Measurements from ENCODE around the gene FAM72A. TPM values are rescaled to one million over a fixed set of nuclear protein-coding genes. Genes with fewer than 3 reads are reported as not detected.
"Not testable (repeated sequence)": the region's sequence is repeated elsewhere in the genome, so short reads cannot be mapped to it uniquely, and the experiment has no call there.

Gene FAM72A
- total RNA-seq, 2 experiments from 2014 or later = 27.0 to 31.9 TPM

DNA sequence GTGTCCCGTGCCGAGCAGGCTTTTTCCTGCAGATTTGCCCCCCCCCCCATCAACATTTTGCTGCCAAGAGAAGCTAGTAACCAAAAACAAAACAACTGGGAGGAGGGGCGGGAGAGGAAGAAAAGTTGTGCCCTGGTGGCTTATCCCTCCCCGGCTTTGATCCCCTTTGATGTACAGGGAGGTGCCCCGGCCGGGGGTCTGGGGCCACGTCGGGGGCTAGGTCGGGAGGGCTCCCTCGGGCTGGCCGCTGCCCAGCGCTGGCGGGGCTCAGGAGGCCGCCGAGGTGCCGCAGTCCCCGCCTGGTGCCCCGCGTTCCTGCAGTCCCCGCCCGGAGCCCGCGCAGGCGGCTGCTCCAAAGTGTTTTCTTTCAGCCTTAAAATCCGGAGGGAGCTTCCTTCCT is 2.2 kb upstream of the FAM72A start:
- DNase-seq = peak; percentile 3
- H3K36me3 Mint-ChIP-seq (ENCODE audit: low read depth); intact Hi-C loops (cut with micrococcal nuclease); H3K4me1 Mint-ChIP-seq (ENCODE audit: low read depth); H3K27me3 Mint-ChIP-seq; ATAC-seq; POLR2A ChIA-PET; CTCF ChIA-PET; H3K9me3 Mint-ChIP-seq: not testable (repeated sequence)
- peak overlapping the region; percentile 64 for H3K27ac Mint-ChIP-seq
- H3K4me3 Mint-ChIP-seq = peak overlapping the region; percentile 79

DNA sequence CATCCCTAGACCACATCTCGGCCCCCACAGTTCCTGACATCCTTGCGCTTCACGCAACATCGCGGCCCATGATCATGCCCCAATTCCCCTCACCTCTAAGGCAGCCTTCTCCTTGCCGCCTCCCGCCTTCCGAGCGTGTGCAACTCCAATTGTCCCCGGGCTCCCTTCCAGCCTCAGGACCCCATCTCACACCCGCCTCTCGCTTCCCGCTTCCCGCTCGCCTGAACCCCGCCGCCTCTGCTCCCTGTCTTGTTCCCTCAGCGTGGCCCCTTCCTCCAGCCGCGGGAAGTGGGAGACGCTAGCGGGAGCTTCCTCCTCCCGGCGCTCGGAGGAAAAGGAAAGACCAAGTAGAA is 1.5 kb upstream of the FAM72A start:
- intact Hi-C loops (cut with micrococcal nuclease); POLR2A ChIA-PET: not testable (repeated sequence)
- DNase-seq = peak; percentile 14

DNA sequence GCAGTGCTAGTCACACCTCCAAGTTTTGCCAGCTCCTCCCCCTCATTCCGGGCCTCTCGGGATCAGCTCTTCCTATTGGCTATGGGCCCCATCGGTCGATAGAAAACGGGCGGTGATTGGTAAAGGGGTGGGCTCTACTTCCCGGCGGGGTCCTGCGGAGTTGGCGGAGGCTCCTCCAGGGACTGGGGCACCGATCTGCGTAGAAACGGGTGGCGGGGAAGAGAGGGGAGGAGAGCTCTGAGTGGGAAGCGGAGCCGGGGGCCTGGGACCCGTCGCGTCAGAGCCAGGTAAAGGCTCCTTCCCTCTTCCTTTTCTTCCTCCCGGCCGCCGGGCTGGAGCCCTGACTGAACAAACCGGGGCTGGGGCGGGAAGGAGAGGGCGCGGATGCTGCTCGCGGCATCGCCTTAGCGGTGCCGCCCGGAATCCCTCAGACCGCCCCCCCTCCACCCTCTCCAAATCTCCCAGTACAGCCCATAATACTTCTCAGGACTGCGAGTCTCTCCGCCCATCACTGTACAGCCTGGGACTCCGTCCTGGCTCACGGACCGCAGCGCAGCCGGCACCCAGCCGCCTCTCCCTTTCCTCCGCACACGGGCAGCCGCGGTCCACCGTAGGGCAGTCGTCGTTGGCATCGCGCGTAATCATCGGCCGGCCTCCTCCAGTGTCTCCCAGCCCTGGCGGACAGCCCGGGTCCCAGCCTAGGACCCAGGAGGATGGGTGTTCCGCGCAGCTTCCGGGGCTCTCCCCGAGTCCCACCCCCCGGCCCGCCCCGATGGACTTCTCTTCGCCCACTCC is 922 bp upstream of the FAM72A start, which contains the start of gene SRGAP2:
SRGAP2 (plus strand) TSS at position 178 of the 795 bp plus-strand sequence. CDS start 2,430 bp downstream, outside the sequence.
- H3K4me1 Mint-ChIP-seq (ENCODE audit: low read depth); POLR2A ChIA-PET; H3K9me3 Mint-ChIP-seq; CTCF ChIA-PET; intact Hi-C loops (cut with micrococcal nuclease); H3K36me3 Mint-ChIP-seq (ENCODE audit: low read depth); H3K27me3 Mint-ChIP-seq: not testable (repeated sequence)
- Mint-ChIP-seq H3K27ac (peak within 1 kb of the TSS; percentile 78), H3K4me3 (peak within 1 kb of the TSS; percentile 79)
- ATAC-seq (peak; percentile 4), DNase-seq (peak; percentile 58)

More for the DNA sequence above, 1.5 kb upstream of the FAM72A start:
- H3K9me3 Mint-ChIP-seq; CTCF ChIA-PET; H3K27me3 Mint-ChIP-seq; ATAC-seq; H3K36me3 Mint-ChIP-seq (ENCODE audit: low read depth); H3K27ac Mint-ChIP-seq; H3K4me1 Mint-ChIP-seq (ENCODE audit: low read depth): not testable (repeated sequence)
- peak overlapping the region; percentile 61 for H3K4me3 Mint-ChIP-seq

DNA sequence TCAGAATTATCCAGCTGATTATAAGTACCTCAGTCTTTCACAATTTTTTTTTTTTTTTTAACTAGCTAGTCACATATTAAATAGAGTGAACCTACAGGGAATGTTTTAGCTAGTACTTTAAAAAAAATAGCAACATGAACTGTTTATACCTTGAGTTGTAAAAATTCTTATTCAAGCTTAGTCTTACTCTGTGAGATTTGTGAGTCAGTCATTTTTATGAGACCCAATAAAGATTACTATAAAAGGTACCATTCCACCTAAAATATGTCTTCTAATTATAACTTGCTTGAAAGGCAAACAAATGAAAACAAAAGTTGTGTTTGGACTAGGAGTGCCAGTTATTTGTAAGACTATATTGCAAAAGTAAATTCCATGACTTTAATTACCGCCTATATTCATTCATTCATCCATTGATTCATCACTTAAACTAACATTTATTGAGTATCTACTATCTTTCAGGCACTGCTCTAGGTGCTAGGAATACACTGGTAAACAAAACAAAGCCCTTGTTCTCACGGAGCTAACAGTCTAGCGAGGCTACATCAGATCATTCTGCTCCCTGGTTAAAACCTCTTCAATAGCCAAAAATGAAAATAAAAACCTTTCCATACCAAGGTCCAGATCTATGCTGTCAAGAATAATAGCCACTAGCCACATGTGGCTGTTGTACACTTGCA is 5.8 kb downstream of the FAM72A start:
- H3K36me3 Mint-ChIP-seq (ENCODE audit: low read depth); CTCF ChIA-PET; H3K9me3 Mint-ChIP-seq; H3K27me3 Mint-ChIP-seq; H3K4me1 Mint-ChIP-seq (ENCODE audit: low read depth); H3K4me3 Mint-ChIP-seq; DNase-seq; POLR2A ChIA-PET; H3K27ac Mint-ChIP-seq; ATAC-seq; intact Hi-C loops (cut with micrococcal nuclease): not testable (repeated sequence)

DNA sequence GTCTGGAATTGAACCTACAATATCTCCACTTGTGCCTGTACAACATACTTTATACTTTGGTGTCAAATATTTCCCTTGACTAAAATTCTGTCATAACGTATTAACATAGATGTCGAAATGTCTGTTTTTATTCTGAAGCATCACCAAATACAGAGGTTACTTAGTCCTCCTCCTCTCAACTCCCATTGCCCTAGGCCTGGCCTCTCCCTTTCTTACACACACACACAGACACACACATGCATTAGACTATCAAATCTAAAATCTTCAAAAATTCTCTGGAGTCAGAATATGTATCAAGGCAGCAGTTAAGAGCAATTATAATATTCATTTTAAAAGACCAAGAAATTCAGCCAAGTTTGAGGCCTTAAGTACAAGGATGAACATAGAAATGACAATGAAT is 7.5 kb downstream of the FAM72A start:
- ATAC-seq; intact Hi-C loops (cut with micrococcal nuclease); H3K36me3 Mint-ChIP-seq (ENCODE audit: low read depth); H3K9me3 Mint-ChIP-seq; CTCF ChIA-PET; POLR2A ChIA-PET; H3K27ac Mint-ChIP-seq; H3K27me3 Mint-ChIP-seq; H3K4me3 Mint-ChIP-seq; H3K4me1 Mint-ChIP-seq (ENCODE audit: low read depth); DNase-seq: not testable (repeated sequence)

DNA sequence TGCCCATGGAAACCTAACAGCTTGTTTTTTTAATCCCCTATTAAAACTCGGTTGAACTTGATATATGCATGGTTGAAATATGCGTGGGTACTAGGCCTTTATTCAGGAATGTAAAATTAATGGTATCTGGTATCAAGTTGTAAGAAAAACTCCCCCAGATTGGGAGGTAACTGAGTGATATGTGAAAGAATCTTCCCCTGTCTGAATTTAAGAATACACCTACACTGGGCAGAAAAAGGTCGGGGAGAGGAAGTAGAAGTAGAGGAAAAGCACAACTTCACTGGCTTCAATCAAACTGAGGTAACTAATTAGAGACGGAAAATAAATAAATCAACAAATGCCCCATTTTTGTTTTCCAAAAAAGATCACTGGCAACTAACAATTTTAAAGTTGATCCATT is 15.8 kb downstream of the FAM72A start:
- intact Hi-C loops (cut with micrococcal nuclease); H3K4me1 Mint-ChIP-seq (ENCODE audit: low read depth); H3K9me3 Mint-ChIP-seq; H3K36me3 Mint-ChIP-seq (ENCODE audit: low read depth); H3K4me3 Mint-ChIP-seq; H3K27ac Mint-ChIP-seq; POLR2A ChIA-PET; CTCF ChIA-PET; ATAC-seq; H3K27me3 Mint-ChIP-seq; DNase-seq: not testable (repeated sequence)

DNA sequence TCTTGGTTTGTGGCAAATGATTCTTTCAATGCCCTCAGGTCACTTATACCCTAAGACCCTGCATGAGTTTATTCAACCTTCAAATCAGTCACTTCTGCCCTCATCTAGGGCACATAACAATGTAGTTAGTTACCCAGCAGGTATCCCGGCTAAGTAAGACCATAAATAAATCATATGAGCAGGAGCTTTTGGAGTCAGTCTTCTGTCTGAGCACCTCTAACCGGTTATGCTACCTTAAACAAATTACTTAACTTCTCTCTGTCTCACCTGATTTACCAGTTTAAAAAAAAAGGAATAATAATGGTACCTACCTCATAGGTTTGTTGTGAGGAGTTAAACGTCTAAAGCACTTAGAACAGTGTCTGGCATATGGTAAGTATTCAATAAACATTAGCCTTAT is 16.9 kb downstream of the FAM72A start:
- CTCF ChIA-PET; H3K4me3 Mint-ChIP-seq; H3K36me3 Mint-ChIP-seq (ENCODE audit: low read depth); H3K27ac Mint-ChIP-seq; H3K4me1 Mint-ChIP-seq (ENCODE audit: low read depth); H3K9me3 Mint-ChIP-seq; POLR2A ChIA-PET; H3K27me3 Mint-ChIP-seq; ATAC-seq; DNase-seq; intact Hi-C loops (cut with micrococcal nuclease): not testable (repeated sequence)

DNA sequence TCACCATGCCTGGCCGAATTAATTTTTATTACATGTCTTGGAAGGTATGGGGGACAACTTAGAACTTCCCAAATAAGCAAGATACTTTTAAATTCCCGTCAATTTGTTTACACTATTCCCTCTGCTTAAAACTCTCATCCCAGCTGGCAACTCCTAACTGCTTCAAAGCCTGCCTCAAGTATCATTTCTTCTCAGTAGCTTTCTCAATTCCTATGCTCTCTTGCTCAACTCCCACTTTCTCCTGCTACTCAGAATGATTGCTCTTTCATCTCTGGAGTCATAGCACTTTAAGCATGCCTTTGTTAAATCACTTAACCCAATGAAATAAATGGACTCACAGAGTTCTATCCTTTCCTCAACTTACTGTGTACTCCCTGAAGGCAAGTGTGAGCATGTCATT is 18.9 kb downstream of the FAM72A start:
- H3K27me3 Mint-ChIP-seq; CTCF ChIA-PET; DNase-seq; H3K27ac Mint-ChIP-seq; H3K4me1 Mint-ChIP-seq (ENCODE audit: low read depth); H3K9me3 Mint-ChIP-seq; H3K4me3 Mint-ChIP-seq; ATAC-seq; POLR2A ChIA-PET; H3K36me3 Mint-ChIP-seq (ENCODE audit: low read depth); intact Hi-C loops (cut with micrococcal nuclease): not testable (repeated sequence)

DNA sequence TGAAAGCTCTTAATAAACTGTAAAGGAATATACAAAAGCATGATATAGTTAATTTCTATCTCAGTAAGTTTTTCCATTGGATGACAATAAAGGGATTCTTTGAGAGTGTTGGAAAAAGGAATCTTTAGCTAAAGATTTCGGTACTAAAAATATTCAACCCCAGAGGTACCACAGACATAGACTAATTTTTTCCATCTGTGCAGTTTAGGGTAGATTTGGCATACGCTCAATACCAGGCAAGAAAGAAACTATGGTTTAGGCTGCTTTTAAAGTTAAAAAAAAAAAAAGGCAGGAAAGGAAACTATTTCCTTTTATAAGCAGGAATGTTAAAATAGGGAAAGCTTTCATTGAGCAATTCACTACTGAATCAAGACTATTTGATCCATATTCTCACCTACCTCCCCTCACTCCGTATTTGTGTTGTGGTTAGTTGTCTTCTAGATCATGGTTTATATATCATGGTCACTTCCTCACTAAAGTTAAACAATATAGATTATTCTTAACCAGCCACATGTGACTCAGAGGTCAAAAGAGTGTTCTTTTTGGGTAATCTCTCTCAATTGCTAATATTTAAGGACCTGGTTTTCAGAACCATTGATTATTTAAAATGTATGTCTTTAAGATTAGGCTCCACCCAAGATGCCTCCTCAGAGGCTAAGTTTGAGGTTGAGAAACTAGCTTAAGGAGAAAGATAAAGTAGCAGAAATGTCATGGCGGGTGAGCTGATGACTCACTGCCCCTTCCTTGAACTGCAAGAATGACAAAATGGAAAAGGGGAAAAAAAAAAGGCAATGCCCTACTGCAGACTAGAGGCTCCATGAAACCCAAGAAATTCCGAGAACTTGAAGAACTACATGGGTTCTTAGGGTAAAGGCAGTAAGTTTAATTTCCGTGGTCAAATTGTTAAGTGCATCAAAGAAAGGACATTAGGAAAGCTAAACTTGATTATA is 20.0 kb downstream of the FAM72A start:
- intact Hi-C loops (cut with micrococcal nuclease); DNase-seq; H3K9me3 Mint-ChIP-seq; POLR2A ChIA-PET; H3K36me3 Mint-ChIP-seq (ENCODE audit: low read depth); H3K4me1 Mint-ChIP-seq (ENCODE audit: low read depth); H3K27me3 Mint-ChIP-seq; CTCF ChIA-PET; H3K4me3 Mint-ChIP-seq; H3K27ac Mint-ChIP-seq: not testable (repeated sequence)
- ATAC-seq = peak; percentile 82

DNA sequence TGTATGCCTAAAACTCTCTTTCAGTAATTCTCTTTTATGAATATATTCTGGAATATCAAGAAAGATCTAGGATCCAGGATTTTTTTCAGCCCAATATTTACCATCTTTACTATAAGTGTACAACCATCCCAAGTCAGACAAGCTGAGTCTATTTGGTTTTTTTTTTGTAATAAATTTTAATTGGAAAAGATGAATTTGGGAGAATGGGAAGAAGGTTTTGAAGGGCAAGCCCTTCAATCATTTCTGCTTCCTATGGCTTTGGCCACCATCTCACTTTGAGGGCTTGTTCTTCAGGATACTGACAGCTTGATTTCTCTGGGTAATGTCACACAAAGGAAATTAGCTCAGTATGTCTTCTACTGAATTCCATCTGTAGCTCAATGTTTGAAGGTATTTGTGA is 23.0 kb downstream of the FAM72A start:
- H3K9me3 Mint-ChIP-seq; H3K27me3 Mint-ChIP-seq; H3K36me3 Mint-ChIP-seq (ENCODE audit: low read depth); CTCF ChIA-PET; H3K4me1 Mint-ChIP-seq (ENCODE audit: low read depth); DNase-seq; POLR2A ChIA-PET; H3K27ac Mint-ChIP-seq; intact Hi-C loops (cut with micrococcal nuclease); ATAC-seq; H3K4me3 Mint-ChIP-seq: not testable (repeated sequence)

DNA sequence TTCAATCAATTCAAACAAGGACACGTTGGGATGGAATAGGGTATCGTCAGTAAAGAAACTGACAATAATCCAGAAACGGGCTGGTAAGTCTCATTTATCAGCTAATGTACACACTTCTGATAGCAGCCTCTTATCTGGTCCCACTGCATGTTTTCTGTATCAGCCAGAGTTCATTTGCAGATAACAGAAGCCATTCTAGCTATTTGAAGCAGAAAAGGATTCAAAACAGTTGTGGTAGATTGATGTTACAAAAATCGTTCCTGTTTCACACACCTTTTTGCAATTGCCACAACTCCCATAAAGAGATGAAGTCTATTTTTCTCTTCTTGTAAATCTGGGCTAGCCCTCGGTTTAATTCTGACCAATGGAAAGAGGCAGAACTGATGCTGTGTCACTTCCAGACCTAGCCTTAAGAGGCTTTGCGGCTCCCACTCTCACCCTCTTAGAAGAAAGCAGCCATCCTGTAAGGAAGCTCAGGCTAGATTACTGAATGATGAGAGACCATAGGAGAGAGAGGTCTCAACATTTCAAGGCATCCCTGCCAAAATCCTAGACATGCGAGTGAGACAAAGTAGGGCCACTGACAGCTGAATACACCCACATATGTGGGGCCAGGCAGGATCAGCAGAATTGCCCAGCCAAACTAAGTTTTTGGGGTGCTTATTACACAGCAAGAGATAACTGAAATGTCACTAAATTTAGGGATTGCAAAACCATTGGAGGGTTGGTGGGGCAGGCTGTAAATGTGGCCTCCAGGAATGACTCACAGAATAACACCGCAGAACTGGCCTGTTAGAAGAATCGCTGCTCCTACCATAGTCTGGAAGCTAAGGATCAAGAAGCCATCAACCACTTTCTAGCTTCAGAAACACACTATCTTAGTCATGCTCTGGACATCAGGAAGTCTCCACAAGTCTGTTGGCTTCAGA is 24.3 kb downstream of the FAM72A start:
- ATAC-seq; H3K27ac Mint-ChIP-seq; H3K36me3 Mint-ChIP-seq (ENCODE audit: low read depth); H3K4me1 Mint-ChIP-seq (ENCODE audit: low read depth); H3K9me3 Mint-ChIP-seq; H3K27me3 Mint-ChIP-seq; DNase-seq; POLR2A ChIA-PET; intact Hi-C loops (cut with micrococcal nuclease); H3K4me3 Mint-ChIP-seq; CTCF ChIA-PET: not testable (repeated sequence)
